Fibroblast of lung (primary cell): ENCODE measurements around the gene DAZAP1. TPM values are rescaled to one million over a fixed set of nuclear protein-coding genes. Genes with fewer than 3 reads are reported as not detected.

Source experiments
- DNase-seq, 2 donors: peaks; one replicate each; pipeline versions ENCODE4 v3.0.0 to v3.0.0-alpha.2; 2010; ENCODE audit warnings: low read depth in 2 of 2
- H2AFZ ChIP-seq: 2 replicates; pipeline ENCODE4 v1.5.1; 2012; ENCODE audit warnings: low read length, control low read depth, inconsistent platforms
- H3K27ac ChIP-seq: 2 replicates; pipeline ENCODE4 v1.5.1; 2011; ENCODE audit warnings: low read length, control low read depth; ENCODE audit not compliant: insufficient read depth
- H3K27me3 ChIP-seq: 2 replicates; pipeline ENCODE4 v1.5.1; 2011; ENCODE audit warnings: mild to moderate bottlenecking, low read length; ENCODE audit not compliant: control insufficient read depth, insufficient read depth
- H3K36me3 ChIP-seq: 2 replicates; pipeline ENCODE4 v1.5.1; 2011; ENCODE audit warnings: low read length; ENCODE audit not compliant: control insufficient read depth, insufficient read depth
- H3K4me1 ChIP-seq: 2 replicates; pipeline ENCODE4 v1.5.1; 2011; ENCODE audit warnings: low read length; ENCODE audit not compliant: control insufficient read depth, insufficient read depth; ENCODE audit errors: extremely low read depth
- H3K4me2 ChIP-seq: 2 replicates; pipeline ENCODE4 v1.5.1; 2011; ENCODE audit warnings: low read length, control low read depth; ENCODE audit not compliant: insufficient read depth; ENCODE audit errors: extremely low read depth
- H3K4me3 ChIP-seq, 4 experiments: fragments of 200-600 bp in 1 of 4; sonication (generic) in 1 of 4; replicated peaks in 1 of 4; 2 replicates each; pipeline ENCODE4 v1.5.1; 2011 to 2016; ENCODE audit warnings: low read length in 4 of 4, low read depth in 3 of 4, mild to moderate bottlenecking in 3 of 4, control low read depth in 2 of 4, inconsistent platforms in 1 of 4, mixed read lengths in 1 of 4; ENCODE audit not compliant: insufficient read depth in 1 of 4; ENCODE audit errors: control extremely low read depth in 1 of 4
- H3K79me2 ChIP-seq: 2 replicates; pipeline ENCODE4 v1.5.1; 2012; ENCODE audit warnings: mild to moderate bottlenecking, low read length, inconsistent platforms; ENCODE audit not compliant: control insufficient read depth, insufficient read depth
- H3K9ac ChIP-seq: 2 replicates; pipeline ENCODE4 v1.5.1; 2011; ENCODE audit warnings: mild to moderate bottlenecking, low read length, control low read depth; ENCODE audit not compliant: insufficient read depth
- H3K9me3 ChIP-seq: 2 replicates; pipeline ENCODE4 v1.5.1; 2012; ENCODE audit warnings: low read depth, low read length; ENCODE audit not compliant: control insufficient read depth, insufficient read depth
- H4K20me1 ChIP-seq: 2 replicates; pipeline ENCODE4 v1.5.1; 2011; ENCODE audit warnings: low read length; ENCODE audit not compliant: control insufficient read depth, insufficient read depth; ENCODE audit errors: extremely low read depth
- EZH2 ChIP-seq: IDR thresholded peaks from 2 replicates; pipeline ENCODE4 v1.5.1; 2012; ENCODE audit warnings: low read length, control low read depth, mild to moderate bottlenecking; ENCODE audit errors: missing control alignments
- polyA plus RNA-seq, 2 donors: library from polyadenylated mRNA; depleted of rRNA in 1 of 2; stranded (reverse) in 1 of 2; unstranded in 1 of 2; fragments of >200 nt; gene quantifications; 2 replicates each; pipeline ENCODE4 v1.2.1, GENCODE V29; 2011 to 2012; ENCODE audit warnings: missing spikeins in 1 of 2
- total RNA-seq: library from RNA; depleted of rRNA; stranded (reverse); fragments of >200 nt; gene quantifications from 2 replicates; pipeline ENCODE4 v1.2.1, GENCODE V29; 2014
- TF ChIP-seq, protein P1 (sequence below), 2 donors: IDR thresholded peaks in 1 of 2; conservative IDR thresholded peaks in 1 of 2; 1 replicate in 1 of 2; 2 replicates in 1 of 2; pipeline ENCODE4 v1.5.1; 2011 to 2012; ENCODE audit warnings: low read length in 2 of 2, control low read depth in 1 of 2, inconsistent platforms in 1 of 2, low read depth in 1 of 2, mild to moderate bottlenecking in 1 of 2

DAZAP1 gene
- total and polyA plus RNA-seq, 2 donors (not counting 1 experiment from before 2014, with no cell fraction given) = 44.6 to 49.5 TPM

DNA sequence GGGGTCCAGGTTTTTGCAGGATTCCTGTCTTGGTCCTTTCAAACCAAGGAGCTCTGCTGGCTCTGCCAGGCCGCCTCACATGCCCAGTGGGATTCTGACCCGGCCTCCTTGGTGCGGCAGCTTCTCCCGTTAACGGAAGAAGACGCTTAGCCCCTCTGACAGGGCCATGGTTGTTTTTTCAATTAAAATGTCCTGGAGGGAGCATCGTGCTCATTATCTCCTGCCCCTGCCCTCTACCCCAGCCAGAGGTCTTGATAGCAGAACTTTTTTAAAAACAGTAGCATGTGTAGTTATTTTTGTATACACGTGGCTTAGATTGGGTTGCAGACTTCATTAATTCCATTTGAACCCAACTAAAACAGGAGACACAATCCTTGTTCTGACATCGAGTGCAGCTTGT lies 19.4 kb downstream of the DAZAP1 start:
- Histone ChIP-seq H3K79me2 (peaks cover 30% of the 10 kb centered on the region), H3K36me3 (peaks cover 44% of the 10 kb centered on the region), H3K9ac (no peak overlapping the region)

DNA sequence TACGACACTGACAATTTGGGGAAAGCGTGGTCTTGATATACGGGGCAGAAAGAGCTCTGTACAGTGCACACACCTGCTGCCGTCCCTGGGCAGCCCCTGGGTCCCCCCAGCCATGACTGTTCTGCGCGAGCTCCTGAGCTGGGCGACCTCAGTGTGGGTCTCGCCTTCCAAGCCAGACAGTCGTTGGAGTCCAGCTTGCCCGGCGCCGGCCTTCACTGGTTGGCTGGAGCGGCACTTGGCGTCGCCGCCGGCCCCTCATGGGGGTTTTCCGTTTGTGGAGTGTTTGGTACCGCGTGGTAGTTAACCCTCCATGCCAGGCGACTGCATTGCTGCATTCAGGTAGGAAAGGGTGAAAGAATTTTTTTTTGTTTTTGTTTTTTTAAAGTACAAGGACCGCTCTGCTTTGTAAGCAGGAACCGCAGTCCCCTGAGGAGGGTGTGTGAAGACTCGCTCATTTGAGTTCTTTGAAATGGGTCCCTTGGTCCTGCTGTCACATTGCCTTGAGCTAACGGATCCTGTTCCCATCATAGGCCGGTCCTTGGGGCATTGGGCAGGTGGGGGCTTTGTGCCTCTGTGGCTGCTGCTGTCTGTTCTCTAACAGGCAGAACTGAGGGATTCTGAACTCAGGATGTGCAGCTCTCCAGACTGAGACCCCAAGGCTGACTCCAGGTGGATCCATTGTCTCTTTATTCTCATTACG lies 20.0 kb downstream of the DAZAP1 start:
- peaks cover 43% of the 10 kb centered on the region for H3K36me3 ChIP-seq
- no peaks in the 10 kb centered on the region for H3K4me1 ChIP-seq
- no peak for TF ChIP-seq EZH2
- TF ChIP-seq, protein P1, sequence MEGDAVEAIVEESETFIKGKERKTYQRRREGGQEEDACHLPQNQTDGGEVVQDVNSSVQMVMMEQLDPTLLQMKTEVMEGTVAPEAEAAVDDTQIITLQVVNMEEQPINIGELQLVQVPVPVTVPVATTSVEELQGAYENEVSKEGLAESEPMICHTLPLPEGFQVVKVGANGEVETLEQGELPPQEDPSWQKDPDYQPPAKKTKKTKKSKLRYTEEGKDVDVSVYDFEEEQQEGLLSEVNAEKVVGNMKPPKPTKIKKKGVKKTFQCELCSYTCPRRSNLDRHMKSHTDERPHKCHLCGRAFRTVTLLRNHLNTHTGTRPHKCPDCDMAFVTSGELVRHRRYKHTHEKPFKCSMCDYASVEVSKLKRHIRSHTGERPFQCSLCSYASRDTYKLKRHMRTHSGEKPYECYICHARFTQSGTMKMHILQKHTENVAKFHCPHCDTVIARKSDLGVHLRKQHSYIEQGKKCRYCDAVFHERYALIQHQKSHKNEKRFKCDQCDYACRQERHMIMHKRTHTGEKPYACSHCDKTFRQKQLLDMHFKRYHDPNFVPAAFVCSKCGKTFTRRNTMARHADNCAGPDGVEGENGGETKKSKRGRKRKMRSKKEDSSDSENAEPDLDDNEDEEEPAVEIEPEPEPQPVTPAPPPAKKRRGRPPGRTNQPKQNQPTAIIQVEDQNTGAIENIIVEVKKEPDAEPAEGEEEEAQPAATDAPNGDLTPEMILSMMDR (conservative IDR thresholded peaks at IDR 0.05 in 1 of 2, IDR thresholded peaks at IDR 0.05 in 1 of 2; ENCODE audit: low read depth in 1 of 2, low read length in 2 of 2) = no peak
- peaks cover 23% of the 10 kb centered on the region for H3K79me2 ChIP-seq
- H3K27ac ChIP-seq = no peak overlapping the region
- no peaks in the 10 kb centered on the region for H4K20me1 ChIP-seq
- H3K9ac ChIP-seq = no peak overlapping the region
- no peaks in the 10 kb centered on the region for H3K9me3 ChIP-seq
- H3K4me3 ChIP-seq = no peak overlapping the region
- H2AFZ ChIP-seq = no peak overlapping the region
- DNase-seq = no peak
- H3K27me3 ChIP-seq = no peaks in the 10 kb centered on the region
- no peak overlapping the region for H3K4me2 ChIP-seq

More for the DNA sequence above, 19.4 kb downstream of the DAZAP1 start:
- TF ChIP-seq, protein P1 (conservative IDR thresholded peaks at IDR 0.05 in 1 of 2, IDR thresholded peaks at IDR 0.05 in 1 of 2; ENCODE audit: low read depth in 1 of 2, low read length in 2 of 2) = no peak
- TF ChIP-seq EZH2 = no peak
- Histone ChIP-seq H3K4me3 (no peak overlapping the region), H2AFZ (no peak overlapping the region), H4K20me1 (no peaks in the 10 kb centered on the region), H3K27me3 (no peaks in the 10 kb centered on the region), H3K4me2 (no peak overlapping the region), H3K4me1 (no peaks in the 10 kb centered on the region), H3K27ac (no peak overlapping the region), H3K9me3 (no peaks in the 10 kb centered on the region)
- DNase-seq = no peak

- Histone ChIP-seq H4K20me1 (no peaks in the 10 kb centered on the region), H3K27ac (no peak overlapping the region), H3K9ac (no peak overlapping the region), H3K36me3 (peaks cover 43% of the 10 kb centered on the region), H3K4me2 (no peak overlapping the region), H3K27me3 (no peaks in the 10 kb centered on the region), H2AFZ (no peak overlapping the region), H3K4me1 (no peaks in the 10 kb centered on the region), H3K4me3 (no peak overlapping the region), H3K9me3 (no peaks in the 10 kb centered on the region), H3K79me2 (peaks cover 13% of the 10 kb centered on the region)
- TF ChIP-seq, protein P1 (conservative IDR thresholded peaks at IDR 0.05 in 1 of 2, IDR thresholded peaks at IDR 0.05 in 1 of 2; ENCODE audit: low read depth in 1 of 2, low read length in 2 of 2) = no peak
- TF ChIP-seq EZH2 = no peak
- no peak for DNase-seq
These were observed 21.5 kb downstream of the DAZAP1 start for GRCh38 chr19:1428738-1429391.
